Activated CD8-positive, alpha-beta memory T cell treated with anti-CD3 and anti-CD28 coated beads, Interleukin-2, amount 50 U/mL, for 1 hour (primary cell): ENCODE measurements around the gene SPATS1.

Experiments
- DNase-seq: peaks from one replicate; pipeline ENCODE4 v3.0.0-alpha.2; 2020; ENCODE audit errors: extremely low read depth

SPATS1 gene, protein sequence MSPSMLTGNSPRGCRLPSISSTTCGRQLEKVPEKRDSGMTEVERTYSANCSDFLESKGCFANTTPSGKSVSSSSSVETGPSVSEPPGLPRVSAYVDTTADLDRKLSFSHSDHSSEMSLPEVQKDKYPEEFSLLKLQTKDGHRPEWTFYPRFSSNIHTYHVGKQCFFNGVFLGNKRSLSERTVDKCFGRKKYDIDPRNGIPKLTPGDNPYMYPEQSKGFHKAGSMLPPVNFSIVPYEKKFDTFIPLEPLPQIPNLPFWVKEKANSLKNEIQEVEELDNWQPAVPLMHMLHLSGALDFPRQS

DNA sequence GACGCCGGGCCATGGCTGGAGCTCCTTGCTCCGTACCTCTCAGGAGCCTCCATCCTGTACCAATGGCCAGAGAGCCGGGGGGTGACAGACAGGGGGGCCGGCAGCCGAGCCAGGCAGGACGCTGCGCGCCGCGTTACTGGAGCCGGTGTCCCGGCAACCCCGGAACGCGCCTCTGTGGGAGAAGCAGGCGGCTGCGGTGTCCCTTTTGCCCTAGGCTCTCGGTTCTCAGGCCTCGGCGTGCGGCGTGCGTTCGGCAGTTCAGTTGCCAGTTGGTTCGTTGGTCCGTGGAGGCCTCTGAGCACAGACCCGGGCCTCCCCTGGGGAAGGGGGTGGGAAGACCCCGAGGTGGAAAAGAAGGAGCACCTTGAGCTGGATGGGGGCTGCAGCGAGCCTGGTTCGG, at the start of gene SPATS1:
SPATS1 (plus strand) TSS at position 162 of the 400 bp plus-strand sequence. CDS start 446 bp downstream, outside the sequence.
- no peak for DNase-seq

DNA sequence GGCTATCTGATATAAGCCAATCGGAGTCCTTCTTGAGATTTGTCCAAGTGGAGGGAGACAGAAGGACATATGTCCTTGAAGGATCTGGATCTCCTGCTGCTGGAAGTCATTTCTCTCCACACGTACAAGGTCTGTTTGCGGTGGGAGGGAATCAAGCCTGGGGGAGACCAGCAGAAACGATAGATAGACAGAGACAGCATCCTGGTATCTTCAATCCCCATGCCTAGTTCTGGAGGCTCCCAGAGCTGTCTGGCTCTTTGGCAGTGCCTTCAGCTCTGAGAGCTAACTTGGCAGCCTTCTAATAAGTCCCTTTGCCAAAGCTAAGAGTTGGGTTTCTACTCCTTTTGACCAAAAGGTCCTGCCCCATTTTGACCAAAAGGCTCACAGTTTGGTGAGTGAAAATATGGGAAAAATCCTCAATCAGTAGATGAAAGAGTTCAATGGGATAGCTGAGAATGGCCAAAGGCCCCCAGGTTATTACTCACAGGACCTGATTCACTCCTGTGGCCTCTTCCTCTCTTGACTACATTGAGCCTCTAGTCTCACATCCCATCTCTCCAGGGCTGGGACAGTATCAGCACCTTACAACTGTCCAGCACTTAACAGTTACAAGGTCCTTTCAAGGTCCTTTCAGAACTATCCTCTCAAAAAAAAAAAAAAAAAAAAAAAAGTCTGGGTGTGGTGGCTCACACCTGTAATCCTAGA, 49.6 kb upstream of the SPATS1 start:
- DNase-seq, result no peak

DNA sequence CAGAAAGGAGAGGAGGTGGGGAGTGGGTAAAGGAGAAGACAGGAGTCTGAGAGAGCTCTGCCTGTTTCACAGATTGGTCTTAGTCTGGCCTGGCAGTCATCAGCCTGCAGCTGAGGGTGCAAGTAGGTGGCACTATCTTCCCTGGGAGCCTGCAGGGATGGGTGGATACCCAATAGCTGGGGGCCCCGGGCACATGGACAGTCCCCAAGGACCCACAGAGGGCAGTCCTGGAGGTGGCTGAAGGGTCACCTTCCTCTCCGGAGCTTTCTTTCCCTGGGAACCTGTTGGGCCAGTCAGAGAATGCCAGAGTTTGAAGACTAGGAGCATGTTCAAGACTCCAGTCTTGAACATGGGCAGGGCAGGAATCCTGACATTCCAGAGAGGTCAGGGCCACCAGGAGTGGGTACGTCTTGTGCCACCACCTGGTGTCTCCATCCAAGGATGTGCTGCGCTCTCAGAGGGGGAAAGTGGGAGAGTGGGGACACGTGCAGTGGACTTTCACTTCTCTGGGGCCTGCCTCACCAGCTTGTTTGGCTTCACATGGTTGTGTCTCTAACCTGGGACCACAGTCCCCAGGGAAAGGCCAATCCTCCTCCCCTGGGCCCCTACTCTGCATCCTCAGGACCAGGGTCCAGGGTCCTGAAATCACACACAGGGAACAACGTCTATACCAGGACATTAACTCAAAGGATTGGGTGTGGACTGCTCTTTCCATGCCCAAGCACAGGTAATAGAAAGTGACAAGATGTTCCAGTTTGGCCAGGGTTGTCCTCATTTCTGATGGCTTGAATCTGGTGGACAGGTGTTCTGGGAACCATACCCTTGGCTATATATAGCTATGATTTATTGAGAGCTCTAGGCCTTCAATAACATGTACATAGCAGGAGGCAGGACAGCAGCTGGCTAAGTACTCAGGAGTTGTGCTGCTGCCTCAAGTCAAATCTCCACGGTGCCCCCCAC, 47.3 kb upstream of the SPATS1 start:
- DNase-seq, result no peak

DNA sequence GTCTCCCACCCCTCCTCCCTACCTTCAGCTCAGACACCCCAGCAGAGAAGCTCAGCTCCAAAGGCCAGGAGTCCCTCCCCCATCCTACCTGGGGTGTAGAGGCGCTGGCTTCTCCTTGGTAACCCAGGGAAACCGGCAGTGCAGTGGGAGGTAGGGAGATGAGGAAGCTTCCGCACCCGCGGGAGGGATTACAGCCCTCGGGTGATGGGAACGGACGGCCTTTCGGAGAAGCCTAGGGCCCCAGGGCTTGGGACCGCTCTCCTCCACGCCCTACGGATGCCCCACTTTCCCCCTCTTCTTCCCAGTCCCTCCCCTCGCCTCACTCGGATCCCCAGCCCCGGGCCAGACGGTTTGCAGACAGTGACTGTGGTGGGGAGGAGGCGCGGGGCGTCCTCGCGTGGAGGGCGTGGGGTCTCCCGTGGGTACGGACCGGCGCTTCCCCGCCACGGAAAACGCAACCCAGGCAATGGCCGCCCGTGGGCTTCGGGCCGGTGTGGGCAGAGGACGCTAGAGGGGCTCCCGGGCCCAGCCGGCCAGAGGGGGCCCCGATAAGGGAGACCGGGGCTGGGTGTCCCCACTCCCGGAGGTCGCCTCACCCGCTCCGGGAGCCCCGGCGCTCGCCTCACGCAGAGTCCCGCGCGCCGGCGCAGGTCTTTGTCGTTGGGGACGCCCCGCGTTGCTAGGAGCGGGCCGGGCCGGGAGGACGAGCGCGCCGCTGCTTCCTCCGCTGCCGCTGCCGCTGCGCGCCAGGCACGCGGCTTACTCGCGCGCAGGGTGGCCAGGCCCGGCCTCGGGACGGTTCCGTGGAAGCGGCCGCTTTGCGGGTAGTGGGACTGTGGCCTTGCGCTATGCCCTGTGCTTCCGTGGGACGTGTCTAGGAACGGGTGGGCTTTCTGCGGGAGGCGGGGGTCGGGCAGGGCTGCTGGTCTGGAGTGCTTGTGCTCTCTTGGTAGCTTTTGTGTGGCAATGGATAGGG, 45.1 kb upstream of the SPATS1 start:
- no peak for DNase-seq

DNA sequence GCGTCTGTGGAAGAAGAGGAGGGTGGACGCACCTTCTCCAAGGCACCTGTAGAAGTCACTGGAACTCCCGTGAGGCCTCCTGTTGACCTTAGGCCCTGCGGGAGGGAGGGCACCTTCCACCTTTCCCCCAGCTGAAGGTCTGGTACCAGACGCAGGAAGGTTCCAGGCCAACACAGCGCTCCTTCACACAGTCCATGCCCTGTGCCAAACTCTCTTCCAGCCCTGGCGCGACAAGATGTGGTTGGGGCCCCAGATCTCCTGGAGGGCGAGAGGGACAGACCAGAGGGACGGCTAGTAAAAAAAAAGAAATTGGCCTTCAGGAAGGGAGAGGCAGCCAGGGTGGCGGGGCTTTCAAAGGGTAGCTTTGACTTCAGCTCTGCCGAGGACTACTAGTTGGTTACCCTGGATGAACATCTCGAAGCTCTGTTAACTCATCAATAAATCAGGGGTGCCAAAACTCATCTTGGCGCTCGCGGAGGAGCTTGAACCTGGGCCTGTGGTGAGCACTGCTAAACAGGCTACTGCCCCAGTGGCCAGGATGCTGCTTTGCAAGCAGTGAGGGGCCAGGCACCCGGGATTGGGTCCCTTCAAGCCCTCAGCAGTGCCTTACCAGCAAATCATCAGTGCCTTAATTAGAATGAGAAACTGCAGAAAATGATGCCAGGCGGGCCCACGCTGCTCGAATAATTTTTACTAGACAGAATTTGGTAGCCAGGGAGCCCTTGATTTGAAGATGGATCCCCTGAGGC, 44.2 kb upstream of the SPATS1 start:
- DNase-seq, result no peak

DNA sequence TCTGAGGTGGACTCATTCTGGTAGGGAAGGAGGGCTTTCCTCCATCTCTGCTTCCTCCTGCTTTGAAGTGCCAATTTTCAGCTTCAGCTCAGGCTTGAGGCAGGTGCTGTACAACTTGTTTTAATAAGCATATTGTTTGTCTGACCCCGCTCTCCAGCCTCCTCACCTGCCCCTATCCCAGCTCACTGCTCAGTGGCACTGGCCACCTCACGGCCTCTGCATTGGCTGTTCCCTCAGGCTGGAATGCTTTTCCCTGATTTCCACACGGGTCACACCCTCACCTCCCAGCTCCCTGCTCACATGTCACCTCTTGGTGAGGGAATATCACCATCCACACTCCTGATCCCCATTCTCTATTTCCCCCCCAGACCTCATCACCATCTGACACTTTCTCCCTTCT, 43.6 kb upstream of the SPATS1 start:
- DNase-seq, result no peak

DNA sequence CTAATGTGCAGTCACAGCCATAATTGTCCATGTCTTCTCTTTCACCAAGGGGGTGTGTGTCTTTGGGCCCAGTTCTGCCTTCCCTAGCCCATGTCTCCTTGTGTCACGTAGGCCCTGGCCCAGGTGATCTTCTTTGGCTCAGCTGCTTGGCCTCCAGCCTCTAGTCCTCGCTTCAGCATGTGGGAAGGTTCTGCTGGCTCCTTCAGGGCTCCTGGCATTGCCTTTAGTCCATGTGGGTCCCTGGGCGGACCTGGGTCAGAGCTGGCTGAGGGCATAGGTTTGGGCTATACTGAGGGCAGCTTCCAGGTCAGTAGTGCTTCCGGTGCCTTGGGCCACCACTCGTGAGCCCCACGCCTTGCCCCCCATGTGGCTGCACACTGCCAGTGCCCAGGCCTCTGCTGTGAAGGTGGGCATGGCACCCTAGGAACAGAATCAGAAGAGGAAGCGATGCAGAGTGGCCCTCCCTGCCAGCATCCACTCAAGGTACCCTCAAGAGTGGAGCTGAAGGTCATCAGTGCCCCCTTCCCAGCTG, 42.1 kb upstream of the SPATS1 start:
- DNase-seq, result no peak

DNA sequence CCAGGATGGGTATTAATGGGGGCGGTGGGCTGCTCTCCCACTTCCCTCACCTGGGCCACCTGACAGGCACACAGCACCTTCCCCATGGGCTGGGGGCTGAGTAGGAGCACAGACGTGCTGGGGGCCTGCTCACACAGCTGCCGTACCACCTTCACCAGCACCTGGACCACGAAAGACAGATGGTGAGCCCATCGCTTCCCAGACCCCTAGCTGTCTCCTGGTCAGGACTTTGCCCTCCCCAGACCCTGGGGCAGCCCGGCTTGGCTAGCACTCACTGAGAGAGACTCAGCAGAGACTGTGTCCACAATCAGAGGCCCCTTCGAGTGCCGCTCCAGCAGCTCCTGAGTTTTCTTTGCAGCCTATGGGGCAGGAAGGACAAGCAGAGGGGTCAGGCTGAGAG, 41.3 kb upstream of the SPATS1 start:
- no peak for DNase-seq

DNA sequence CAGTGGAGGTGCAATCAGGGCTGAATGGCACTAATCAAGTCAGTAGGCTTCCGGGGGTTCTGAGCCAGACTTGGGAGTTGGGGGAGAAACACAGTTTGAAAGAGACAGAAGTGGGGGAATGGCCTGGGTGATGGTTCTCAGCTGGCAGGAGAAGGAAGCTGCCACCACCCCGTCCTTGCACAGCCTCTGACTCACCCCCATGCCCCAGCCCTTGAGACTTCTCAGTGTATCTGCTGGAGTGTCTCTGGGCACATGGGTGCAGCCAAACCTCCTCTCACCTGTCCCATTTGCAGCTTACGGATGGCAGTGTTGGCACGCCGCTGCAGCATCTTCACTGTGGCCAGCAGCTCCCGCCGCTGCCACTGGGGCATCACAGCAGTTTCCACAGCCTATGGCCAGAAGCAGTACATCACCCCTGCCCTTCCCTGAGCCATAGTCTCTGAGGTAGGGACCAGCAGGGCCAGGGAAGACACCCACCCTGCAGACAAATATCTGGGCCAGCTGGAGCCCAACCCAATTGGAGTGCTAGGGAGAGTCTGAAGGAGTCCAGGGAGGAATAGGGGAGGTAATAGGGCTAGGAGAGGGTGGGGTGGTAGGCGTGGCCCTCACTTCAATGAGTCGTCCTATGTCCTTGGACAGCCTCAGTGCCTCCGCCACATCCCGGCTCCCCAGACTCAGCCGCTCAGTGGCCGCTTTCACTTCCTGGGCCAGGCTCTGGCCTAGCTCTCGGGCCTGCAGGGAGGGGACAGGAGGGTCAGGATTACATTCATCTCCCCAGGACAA, 40.5 kb upstream of the SPATS1 start:
- DNase-seq, result no peak

DNA sequence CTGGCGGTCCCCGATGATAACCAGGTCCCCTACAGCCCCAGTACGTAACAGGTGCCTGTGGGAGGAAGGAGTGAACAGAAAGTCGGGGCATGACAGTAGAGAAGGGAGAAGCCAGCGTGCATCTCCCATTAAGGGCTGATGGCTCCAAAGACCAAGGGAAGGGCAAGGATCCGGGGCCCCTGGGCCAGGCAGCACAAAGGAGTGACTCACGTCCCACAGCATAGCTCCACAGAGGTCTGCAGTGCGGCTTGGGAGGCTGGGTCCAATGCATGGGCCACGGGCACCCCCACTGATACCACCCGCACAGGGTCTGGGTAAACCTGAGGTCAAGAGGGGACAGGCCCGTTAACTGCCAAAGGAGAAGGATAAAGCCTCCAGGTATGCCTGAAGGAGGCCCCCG, 39.6 kb upstream of the SPATS1 start:
- DNase-seq, result no peak

DNA sequence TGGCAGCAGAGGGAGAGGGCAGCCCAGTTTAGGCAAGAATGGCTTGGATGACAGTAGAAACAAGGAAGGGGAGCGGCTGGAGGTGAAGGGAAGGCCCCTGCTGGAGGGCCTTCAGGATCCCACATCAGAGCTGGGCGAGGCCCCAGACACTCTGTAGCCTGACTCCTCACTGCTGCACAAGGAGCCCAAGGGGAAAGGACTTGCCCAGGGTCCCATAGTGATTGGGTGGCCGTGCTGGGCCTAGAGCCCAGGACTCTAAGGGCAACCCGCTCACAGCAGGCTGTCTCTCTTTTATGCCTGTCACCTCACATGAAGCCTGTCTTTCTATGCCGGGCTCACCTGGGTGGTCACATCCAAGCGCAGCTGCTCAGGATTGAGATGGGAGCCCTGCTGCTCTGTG, 38.6 kb upstream of the SPATS1 start:
- no peak for DNase-seq

DNA sequence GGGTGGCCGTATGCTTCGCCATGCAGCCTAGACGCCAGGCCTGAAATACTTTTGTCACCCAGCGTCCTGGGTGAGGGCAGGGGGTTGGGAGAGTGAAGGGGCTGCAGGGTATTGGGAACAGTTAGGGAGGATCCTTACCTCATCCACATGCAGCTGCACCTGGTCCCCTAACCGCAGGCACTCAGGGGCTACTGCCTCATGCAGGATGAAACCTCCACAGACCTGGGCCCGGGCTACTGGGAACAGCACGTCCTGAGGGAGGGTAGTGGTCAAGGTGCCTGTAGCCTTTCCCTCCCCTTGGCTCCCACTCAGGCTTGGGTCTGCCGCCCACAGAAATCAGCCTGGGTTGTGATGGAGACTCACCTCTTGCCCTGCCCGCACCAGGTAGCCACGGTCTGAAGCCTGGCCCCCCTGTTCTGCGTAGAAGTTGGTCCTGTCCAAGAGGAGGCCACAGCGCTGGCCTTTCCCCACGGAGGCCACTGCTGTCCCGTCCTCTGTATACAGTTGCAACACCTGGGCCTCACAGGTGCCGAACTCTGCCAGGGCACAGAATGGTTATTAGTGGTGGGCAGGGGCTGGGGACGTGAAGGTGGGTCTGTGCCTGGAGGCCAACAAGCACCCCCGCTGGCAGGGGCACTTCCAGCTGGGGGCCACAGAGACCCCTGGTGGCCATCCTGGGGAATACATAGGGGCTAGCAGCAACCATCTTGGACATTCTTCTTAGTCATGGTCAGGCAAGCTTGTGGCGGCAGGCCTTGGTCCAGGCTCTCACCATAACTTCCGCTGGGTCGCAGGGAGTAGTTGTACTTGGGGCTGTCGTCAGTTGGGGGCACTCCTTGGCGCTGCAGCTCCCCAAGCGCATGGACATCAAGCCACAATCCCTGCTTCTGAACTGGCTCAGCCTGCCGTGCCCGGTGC, 37.9 kb upstream of the SPATS1 start:
- no peak for DNase-seq

DNA sequence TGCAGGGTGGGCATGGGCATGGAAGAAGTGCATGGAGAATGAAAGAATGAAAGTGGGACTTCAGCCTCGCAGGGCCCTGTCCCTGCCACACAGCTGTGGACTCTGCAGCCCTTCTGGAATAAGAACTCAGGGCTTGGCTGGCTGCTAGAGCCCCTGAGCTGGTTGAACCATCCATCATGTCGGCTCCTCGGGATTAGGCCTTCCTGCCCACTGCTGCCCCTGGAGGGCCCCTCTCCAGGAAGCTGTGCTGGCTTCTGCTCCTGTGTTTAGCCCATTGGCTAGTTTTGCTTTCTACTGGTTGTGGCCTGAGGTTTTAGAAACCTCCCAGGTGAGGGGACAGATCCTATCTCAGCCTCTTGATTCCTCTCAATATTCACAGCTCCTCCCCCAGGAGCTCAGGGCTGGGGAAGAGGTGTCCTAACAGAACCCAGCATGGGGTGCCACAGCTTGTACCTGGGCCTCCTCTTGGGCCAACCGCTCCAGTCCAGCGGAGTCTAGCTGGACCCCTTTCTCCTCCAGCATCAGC, 37.2 kb upstream of the SPATS1 start:
- DNase-seq, result no peak

DNA sequence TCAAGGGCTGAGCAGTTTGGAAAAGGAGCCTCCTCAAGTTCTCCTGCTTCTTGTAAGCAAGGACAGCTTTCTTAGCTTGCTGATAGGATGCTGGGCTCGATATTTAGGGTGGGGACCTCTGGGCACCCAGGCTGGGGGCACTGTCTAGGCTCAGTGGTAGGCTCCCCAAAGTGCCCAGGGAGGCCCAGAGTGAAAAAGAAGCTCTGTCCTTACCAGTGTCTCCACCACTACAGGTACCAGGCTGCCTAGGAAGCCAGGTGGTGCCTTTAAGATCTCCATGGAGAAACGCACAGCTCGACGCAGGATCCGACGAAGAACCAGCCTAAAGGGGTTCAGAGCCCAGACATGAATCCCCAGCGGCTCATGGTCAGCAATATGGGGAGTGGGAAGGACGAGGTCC, 35.7 kb upstream of the SPATS1 start:
- no peak for DNase-seq

DNA sequence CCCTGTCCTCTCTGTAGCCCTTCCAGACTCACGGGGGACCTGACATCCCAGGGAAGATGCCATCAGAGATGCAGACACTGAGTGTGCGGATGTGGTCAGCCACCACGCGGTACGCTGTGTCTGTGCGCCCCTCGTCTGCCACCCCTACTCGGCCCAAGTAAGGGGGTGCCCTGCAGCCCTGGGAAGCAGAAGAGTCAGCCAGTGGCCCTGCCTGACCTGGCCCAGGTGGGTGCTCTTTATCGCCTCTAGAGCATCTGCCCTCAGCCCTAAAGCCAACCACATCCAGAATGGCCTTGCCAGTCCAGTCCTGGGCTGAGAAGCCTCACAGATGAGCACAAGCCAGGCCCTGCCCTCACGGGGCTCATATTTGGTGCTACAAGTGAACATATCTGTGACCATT, 35.2 kb upstream of the SPATS1 start:
- no peak for DNase-seq

DNA sequence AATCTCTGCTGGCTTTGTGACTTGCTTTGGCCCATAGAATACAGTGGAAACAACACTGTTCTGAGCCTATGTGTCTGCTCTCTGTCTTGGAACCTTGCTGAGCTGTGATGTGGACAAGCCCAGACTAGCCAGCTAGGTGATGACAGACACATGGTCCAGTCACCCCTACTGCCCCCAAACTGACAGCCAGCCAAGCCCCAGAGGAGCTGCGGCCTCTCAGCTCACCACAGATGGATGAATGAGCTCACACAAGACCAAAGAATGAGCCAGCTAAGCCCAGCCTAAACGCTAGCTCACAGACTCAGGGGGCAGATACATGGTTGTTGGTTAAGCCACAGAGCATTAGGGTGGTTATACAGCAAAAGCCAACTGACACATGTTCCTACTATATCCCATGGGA, 33.4 kb upstream of the SPATS1 start:
- no peak for DNase-seq

DNA sequence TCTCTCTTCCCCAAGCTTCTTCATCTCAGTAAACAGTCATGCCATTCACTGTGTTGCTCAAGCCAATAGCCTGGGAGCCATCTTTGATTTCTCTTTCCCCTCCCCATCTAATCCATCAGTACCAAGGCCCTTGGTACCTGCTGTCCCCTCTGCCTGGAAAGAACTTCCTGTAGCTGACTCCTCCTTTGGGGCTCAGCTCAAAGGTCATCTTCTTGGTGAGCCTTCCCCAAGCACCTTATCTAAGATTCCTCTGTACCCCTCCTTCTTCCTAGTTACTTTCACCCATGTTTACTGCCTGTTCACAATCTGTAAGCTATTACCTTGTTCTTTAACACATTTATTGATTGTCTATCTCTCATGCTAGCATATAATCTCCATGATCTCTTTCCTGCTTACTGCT, 32.8 kb upstream of the SPATS1 start:
- DNase-seq, result no peak

DNA sequence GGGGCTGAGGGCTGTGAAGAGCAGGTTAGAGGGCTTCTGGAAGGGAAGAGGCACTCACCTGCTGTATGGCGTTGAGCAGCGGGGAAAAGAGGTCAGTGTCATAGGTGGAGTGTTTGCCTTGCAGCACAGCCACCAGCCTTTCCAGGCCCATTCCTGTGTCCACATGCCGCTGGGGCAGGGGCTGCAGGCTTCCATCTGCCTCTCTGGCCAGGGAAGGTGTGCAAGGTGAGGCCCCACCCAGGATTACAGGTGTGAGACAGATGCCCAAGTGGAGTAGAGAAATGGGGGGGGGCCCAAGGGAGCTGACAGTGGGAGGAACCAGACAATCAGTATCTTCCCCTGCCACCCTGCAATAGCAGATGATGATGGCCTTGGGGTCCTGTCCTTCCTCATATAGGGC, 32.2 kb upstream of the SPATS1 start:
- DNase-seq, result no peak
